HepG2 (cell line): ENCODE data around the gene PLCB1. TPM values are rescaled to one million over a fixed set of nuclear protein-coding genes. Genes with fewer than 3 reads are reported as not detected.

ENCODE experiments used
- ATF3 ChIP-seq: sonication (generic); formaldehyde crosslinking; IDR thresholded peaks from 2 replicates; pipeline ENCODE4 v1.4.0; 2020; ENCODE audit warnings: missing genetic modification reagents
- EHMT2 ChIP-seq: fragments of 200-600 bp; sonication (generic); IDR thresholded peaks from 2 replicates; pipeline ENCODE4 v1.7.0; 2017; ENCODE audit warnings: antibody characterized with exemption, low read depth, low read length, borderline replicate concordance
- ETV6 ChIP-seq: sonication (generic); formaldehyde crosslinking; conservative IDR thresholded peaks from 2 replicates; pipeline ENCODE4 v1.4.0; 2020; ENCODE audit warnings: missing genetic modification reagents
- HNRNPK ChIP-seq: fragments of 200-400 bp; formaldehyde crosslinking; IDR thresholded peaks from 2 replicates; pipeline ENCODE4 v1.6.1; 2018; ENCODE audit warnings: low read length, low read depth, moderate library complexity, mild to moderate bottlenecking; ENCODE audit not compliant: poor library complexity, severe bottlenecking
- MTF1 ChIP-seq: sonication (generic); formaldehyde crosslinking; IDR thresholded peaks from 2 replicates; pipeline ENCODE4 v1.5.0; 2020; ENCODE audit warnings: missing genetic modification reagents
- NFAT5 ChIP-seq: sonication (generic); formaldehyde crosslinking; IDR thresholded peaks from 2 replicates; pipeline ENCODE4 v1.4.0; 2020; ENCODE audit warnings: missing genetic modification reagents
- RBM22 ChIP-seq: fragments of 200-400 bp; formaldehyde crosslinking; optimal IDR thresholded peaks from 2 replicates; pipeline ENCODE3; 2017; ENCODE audit warnings: mild to moderate bottlenecking, low read length, moderate library complexity
- RFX5 ChIP-seq: IDR thresholded peaks from 2 replicates; pipeline ENCODE4 v1.6.1; 2011; ENCODE audit warnings: low read depth, low read length, improper control_type of control experiment
- SKIL ChIP-seq: sonication (generic); formaldehyde crosslinking; IDR thresholded peaks from 2 replicates; pipeline ENCODE4 v1.8.0; 2022; ENCODE audit warnings: missing genetic modification reagents, mild to moderate bottlenecking, moderate library complexity, borderline replicate concordance
- SRF ChIP-seq: IDR thresholded peaks from 2 replicates; pipeline ENCODE4 v1.6.1; 2011; ENCODE audit warnings: mild to moderate bottlenecking, low read depth, low read length, moderate library complexity
- ZKSCAN8 ChIP-seq: IDR thresholded peaks from 2 replicates; pipeline ENCODE4 v1.6.1; 2016; ENCODE audit warnings: borderline replicate concordance, missing genetic modification reagents, missing compliant biosample characterization
- ZNF407 ChIP-seq: sonication (generic); formaldehyde crosslinking; IDR thresholded peaks from one replicate; pipeline ENCODE4 v1.5.1; 2020; ENCODE audit warnings: mild to moderate bottlenecking, missing genetic modification reagents; ENCODE audit errors: not compliant biosample characterization
- ZNF563 ChIP-seq: sonication (generic); formaldehyde crosslinking; IDR thresholded peaks from 2 replicates; pipeline ENCODE4 v1.8.0; 2022; ENCODE audit warnings: mild to moderate bottlenecking, moderate library complexity, missing genetic modification reagents
- ZNF605 ChIP-seq: sonication (generic); formaldehyde crosslinking; IDR thresholded peaks from 2 replicates; pipeline ENCODE4 v1.8.0; 2022; ENCODE audit warnings: mild to moderate bottlenecking, missing genetic modification reagents
- ZNF879 ChIP-seq: sonication (generic); formaldehyde crosslinking; IDR thresholded peaks from 2 replicates; pipeline ENCODE4 v1.8.1; 2023; ENCODE audit warnings: missing genetic modification reagents
- polyA plus RNA-seq, 8 experiments: library from polyadenylated mRNA; depleted of rRNA in 3 of 8; stranded (reverse) in 7 of 8; unstranded in 1 of 8; fragments of >200 nt; fragmentation: Illumina TruSeq in 4 of 8; extraction: Trizol in 4 of 8; gene quantifications; 2 replicates each; pipeline versions ENCODE4 v1.2.1 to v1.2.3, GENCODE V29; 2011 to 2016; ENCODE audit warnings: low read depth in 4 of 8, missing spikeins in 1 of 8, mixed read lengths in 1 of 8; ENCODE audit not compliant: insufficient read depth in 1 of 8
- total RNA-seq, 5 experiments: library from RNA; depleted of rRNA; stranded (reverse); fragments of >200 nt; fragmentation: Illumina TruSeq; extraction: Trizol; gene quantifications; 2 replicates each; pipeline ENCODE4 v1.2.3, GENCODE V29; 2016; ENCODE audit warnings: low read depth in 1 of 5

The PLCB1 gene
- total and polyA plus RNA-seq, 2 of the 13 experiments (the other 11 are each of a cell fraction or from before 2014, with no cell fraction given), result 42.4 to 55.9 TPM

- TF ChIP-seq ZNF407 (no peak), ETV6 (CRISPR knock-in tag) (no peak), SRF (no peak), ZNF879 (CRISPR knock-in tag) (no peak), EHMT2 (no peak), ZKSCAN8 (CRISPR knock-in tag) (no peak), RBM22 (peak; percentile 56), ZNF605 (CRISPR knock-in tag) (no peak), SKIL (CRISPR knock-in tag) (no peak), MTF1 (CRISPR knock-in tag) (no peak), NFAT5 (CRISPR knock-in tag) (no peak), HNRNPK (no peak), RFX5 (no peak), ZNF563 (CRISPR knock-in tag) (no peak), ATF3 (CRISPR knock-in tag) (peak; percentile 75)
Measured at GRCh38 chr20:8244637-8245036, 112.6 kb downstream of the PLCB1 start (continued).
